HG02678 (cell line): ENCODE data around the gene CDC42.
"Not testable (repeated sequence)": the region's sequence is repeated elsewhere in the genome, so short reads cannot be mapped to it uniquely, and the experiment has no call there.

Experiments used
- ATAC-seq: cut with Tn5 transposase; IDR thresholded peaks from one replicate; pipeline ENCODE4 v1.9.1; 2021; ENCODE audit warnings: mild to moderate bottlenecking, moderate library complexity; ENCODE audit not compliant: unreplicated experiment

CDC42 gene

GRCh38 chr1:22052115-22053016 is at the start of gene CDC42:
CDC42 (plus strand) TSS chr1:22052709; CDS start chr1:22078479, 25,770 bp downstream.
- ATAC-seq = peak; percentile 90

GRCh38 chr1:22002875-22003274 is 49.6 kb upstream of the CDC42 start:
- not testable (repeated sequence) for ATAC-seq

GRCh38 chr1:22003959-22004358 is 48.5 kb upstream of the CDC42 start:
- ATAC-seq = not testable (repeated sequence)

GRCh38 chr1:22005261-22006149 is 47.0 kb upstream of the CDC42 start:
- ATAC-seq = not testable (repeated sequence)

- not testable (repeated sequence) for ATAC-seq
These were observed 45.8 kb upstream of the CDC42 start for GRCh38 chr1:22006736-22007135.

- ATAC-seq = not testable (repeated sequence)
These were observed 45.2 kb upstream of the CDC42 start for GRCh38 chr1:22007262-22007661.

- not testable (repeated sequence) for ATAC-seq
These were observed 42.9 kb upstream of the CDC42 start for GRCh38 chr1:22009566-22009965.

GRCh38 chr1:22012752-22013151 is 39.8 kb upstream of the CDC42 start:
- ATAC-seq = not testable (repeated sequence)

GRCh38 chr1:22014575-22015206 is 37.8 kb upstream of the CDC42 start:
- ATAC-seq = not testable (repeated sequence)

- peak; percentile 58 for ATAC-seq
These were observed 33.6 kb upstream of the CDC42 start for GRCh38 chr1:22018583-22019559.

GRCh38 chr1:22021061-22021460 is 31.4 kb upstream of the CDC42 start:
- no peak for ATAC-seq

- peak; percentile 42 for ATAC-seq
These were observed 27.8 kb upstream of the CDC42 start for GRCh38 chr1:22024485-22025367.

- ATAC-seq = peak; percentile 70
These were observed 26.9 kb upstream of the CDC42 start for GRCh38 chr1:22025368-22026155.

- no peak for ATAC-seq
These were observed 25.6 kb upstream of the CDC42 start for GRCh38 chr1:22026924-22027289.

- no peak for ATAC-seq
These were observed 22.5 kb upstream of the CDC42 start for GRCh38 chr1:22030057-22030456.

GRCh38 chr1:22030473-22030872 is 22.0 kb upstream of the CDC42 start:
- ATAC-seq = no peak

- no peak for ATAC-seq
These were observed 21.1 kb upstream of the CDC42 start for GRCh38 chr1:22031214-22031962.
